Measurements from ENCODE around the gene CD70.
A peak's percentile ranks its signal among the peaks of the same experiment; 100 is the strongest.
"Not testable (repeated sequence)": the region's sequence is repeated elsewhere in the genome, so short reads cannot be mapped to it uniquely, and the experiment has no call there.

CD70 gene, protein sequence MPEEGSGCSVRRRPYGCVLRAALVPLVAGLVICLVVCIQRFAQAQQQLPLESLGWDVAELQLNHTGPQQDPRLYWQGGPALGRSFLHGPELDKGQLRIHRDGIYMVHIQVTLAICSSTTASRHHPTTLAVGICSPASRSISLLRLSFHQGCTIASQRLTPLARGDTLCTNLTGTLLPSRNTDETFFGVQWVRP

DNA sequence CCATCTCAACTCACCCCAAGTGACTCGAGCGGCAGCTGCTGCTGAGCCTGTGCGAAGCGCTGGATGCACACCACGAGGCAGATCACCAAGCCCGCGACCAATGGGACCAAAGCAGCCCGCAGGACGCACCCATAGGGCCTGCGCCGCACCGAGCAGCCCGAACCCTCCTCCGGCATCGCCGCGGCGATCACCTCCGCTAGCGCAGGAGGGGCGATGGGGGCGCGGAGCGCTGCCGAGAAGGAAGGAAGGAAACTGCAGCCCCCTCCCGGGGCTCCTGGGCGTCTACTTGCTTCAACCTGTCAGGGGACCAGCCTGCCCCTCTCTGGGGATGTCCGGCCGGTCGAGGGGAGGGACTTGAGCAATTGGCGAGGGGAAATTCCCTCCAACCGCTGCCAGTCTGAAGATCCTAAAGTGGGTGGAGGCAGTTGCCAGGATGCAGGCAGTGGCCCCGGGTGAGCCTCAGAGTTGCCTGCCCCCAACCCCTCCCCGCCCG, at the start of gene CD70:
Gene CD70, minus strand, starts transcription at position 324 of the 493 bp plus-strand sequence. Its CDS starts 148 bp downstream, at position 176.
- Histone ChIP-seq H3K79me2 (ENCODE audit: control insufficient read depth, insufficient read depth, low read length, unreplicated experiment) (no peaks in the 10 kb centered on the region), H3K4me1 (ENCODE audit: control insufficient read depth, insufficient read depth, low read length, unreplicated experiment) (peaks cover 14% of the 10 kb centered on the region), H3K4me3 (ENCODE audit: low read depth, low read length) (peak within 1 kb of the TSS; percentile 83), H3K27ac (ENCODE audit: low read depth, low read length) (no peak within 1 kb of the TSS), H3K36me3 (ENCODE audit: insufficient read depth, low read length) (no peaks in the 10 kb centered on the region), H2AFZ (ENCODE audit: low read length, unreplicated experiment) (peak within 1 kb of the TSS; percentile 6), H3K27me3 (ENCODE audit: insufficient read depth, low read length) (peaks cover 25% of the 10 kb centered on the region)

DNA sequence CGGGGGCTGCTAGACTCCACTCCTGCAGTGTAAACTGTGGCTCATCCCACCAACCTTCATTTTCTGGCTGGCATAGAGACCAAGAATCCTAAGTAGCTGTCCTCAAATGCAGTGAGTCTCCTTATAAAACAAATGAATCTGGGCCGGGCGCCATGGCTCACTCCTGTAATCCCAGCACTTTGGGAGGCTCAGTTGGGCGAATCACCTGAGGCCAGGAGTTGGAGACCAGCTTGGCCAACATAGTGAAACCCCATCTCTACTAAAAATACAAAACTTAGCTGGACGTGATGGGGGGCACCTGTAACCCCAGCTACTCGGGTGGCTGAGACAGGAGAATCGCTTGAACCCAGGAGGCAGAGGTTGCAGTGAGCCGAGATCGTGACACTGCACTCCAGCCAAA, 49.4 kb upstream of the CD70 start:
- H2AFZ ChIP-seq (ENCODE audit: low read length, unreplicated experiment); H3K4me1 ChIP-seq (ENCODE audit: control insufficient read depth, insufficient read depth, low read length, unreplicated experiment); H3K27me3 ChIP-seq (ENCODE audit: insufficient read depth, low read length); H3K4me3 ChIP-seq (ENCODE audit: low read depth, low read length); H3K36me3 ChIP-seq (ENCODE audit: insufficient read depth, low read length); H3K27ac ChIP-seq (ENCODE audit: low read depth, low read length); H3K79me2 ChIP-seq (ENCODE audit: control insufficient read depth, insufficient read depth, low read length, unreplicated experiment): not testable (repeated sequence)

DNA sequence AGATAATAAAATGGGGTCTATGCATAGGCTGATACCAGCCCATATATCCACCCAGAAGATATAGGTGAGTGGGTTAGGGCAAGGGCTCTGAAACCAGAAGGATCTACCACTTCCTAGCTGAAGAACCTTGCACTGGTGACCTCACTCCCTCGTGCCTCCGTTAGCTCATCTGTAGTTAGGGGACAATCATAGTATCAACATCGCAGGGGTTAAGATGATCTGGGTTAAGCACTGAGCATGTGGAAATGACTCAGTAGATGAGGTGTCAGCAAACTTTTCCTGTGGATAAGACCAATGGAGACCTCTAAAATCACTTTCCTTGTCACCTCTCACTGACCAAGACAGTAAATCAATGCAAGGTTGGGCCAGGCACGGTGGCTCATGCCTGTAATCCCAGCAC, 48.5 kb upstream of the CD70 start:
- Histone ChIP-seq H3K27ac (ENCODE audit: low read depth, low read length) (no peak overlapping the region), H3K27me3 (ENCODE audit: insufficient read depth, low read length) (no peaks in the 10 kb centered on the region), H3K4me1 (ENCODE audit: control insufficient read depth, insufficient read depth, low read length, unreplicated experiment) (peaks cover 7% of the 10 kb centered on the region), H3K4me3 (ENCODE audit: low read depth, low read length) (no peak overlapping the region), H3K36me3 (ENCODE audit: insufficient read depth, low read length) (no peaks in the 10 kb centered on the region), H2AFZ (ENCODE audit: low read length, unreplicated experiment) (no peak overlapping the region), H3K79me2 (ENCODE audit: control insufficient read depth, insufficient read depth, low read length, unreplicated experiment) (no peaks in the 10 kb centered on the region)

DNA sequence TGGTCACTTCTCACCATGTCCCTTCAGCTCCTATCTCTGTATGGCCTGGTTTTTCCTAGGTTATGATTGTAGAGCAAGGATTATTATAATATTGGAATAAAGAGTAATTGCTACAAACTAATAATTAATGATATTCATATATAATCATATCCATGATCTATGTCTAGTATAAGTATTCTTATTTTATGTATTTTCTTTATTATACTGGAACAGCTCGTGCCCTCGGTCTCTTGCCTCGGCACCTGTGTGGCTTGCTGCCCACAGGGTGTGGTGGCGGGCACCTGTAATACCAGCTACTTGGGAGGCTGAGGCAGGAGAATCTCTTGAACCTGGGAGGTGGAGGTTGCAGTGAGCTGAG, 42.5 kb upstream of the CD70 start:
- not testable (repeated sequence) for H3K27ac ChIP-seq (ENCODE audit: low read depth, low read length); H3K79me2 ChIP-seq (ENCODE audit: control insufficient read depth, insufficient read depth, low read length, unreplicated experiment); H3K4me3 ChIP-seq (ENCODE audit: low read depth, low read length); H3K27me3 ChIP-seq (ENCODE audit: insufficient read depth, low read length); H2AFZ ChIP-seq (ENCODE audit: low read length, unreplicated experiment); H3K36me3 ChIP-seq (ENCODE audit: insufficient read depth, low read length); H3K4me1 ChIP-seq (ENCODE audit: control insufficient read depth, insufficient read depth, low read length, unreplicated experiment)

DNA sequence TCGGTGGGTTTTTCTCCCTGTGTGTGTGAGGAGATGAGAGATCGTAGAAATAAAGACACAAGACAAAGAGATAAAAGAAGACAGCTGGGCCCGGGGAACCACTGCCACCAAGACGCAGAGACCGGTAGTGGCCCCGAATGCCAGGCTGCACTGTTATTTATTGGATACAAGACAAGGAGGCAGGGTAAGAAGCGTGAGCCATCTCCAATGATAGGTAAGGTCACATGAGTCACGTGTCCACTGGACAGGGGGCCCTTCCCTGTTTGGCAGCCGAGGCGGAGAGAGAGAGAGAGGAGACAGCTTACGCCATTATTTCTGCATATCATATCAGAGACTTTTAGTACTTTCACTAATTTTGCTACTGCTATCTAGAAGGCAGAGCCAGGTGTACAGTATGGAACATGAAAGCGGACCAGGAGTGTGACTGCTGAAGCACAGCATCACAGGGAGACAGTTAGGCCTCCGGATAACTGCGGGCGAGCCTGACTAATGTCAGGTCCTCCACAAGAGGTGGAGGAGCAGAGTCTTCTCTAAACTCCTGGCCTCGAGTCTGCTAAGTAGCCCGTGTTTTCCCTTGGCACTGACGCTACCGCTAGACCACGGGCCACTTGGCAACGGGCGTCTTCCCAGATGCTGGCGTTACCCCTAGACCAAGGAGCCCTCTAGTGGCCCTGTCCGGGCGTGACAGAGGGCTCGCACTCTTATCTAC, 42.0 kb upstream of the CD70 start:
- H2AFZ ChIP-seq (ENCODE audit: low read length, unreplicated experiment); H3K27ac ChIP-seq (ENCODE audit: low read depth, low read length); H3K36me3 ChIP-seq (ENCODE audit: insufficient read depth, low read length); H3K79me2 ChIP-seq (ENCODE audit: control insufficient read depth, insufficient read depth, low read length, unreplicated experiment); H3K4me1 ChIP-seq (ENCODE audit: control insufficient read depth, insufficient read depth, low read length, unreplicated experiment); H3K27me3 ChIP-seq (ENCODE audit: insufficient read depth, low read length); H3K4me3 ChIP-seq (ENCODE audit: low read depth, low read length): not testable (repeated sequence)

DNA sequence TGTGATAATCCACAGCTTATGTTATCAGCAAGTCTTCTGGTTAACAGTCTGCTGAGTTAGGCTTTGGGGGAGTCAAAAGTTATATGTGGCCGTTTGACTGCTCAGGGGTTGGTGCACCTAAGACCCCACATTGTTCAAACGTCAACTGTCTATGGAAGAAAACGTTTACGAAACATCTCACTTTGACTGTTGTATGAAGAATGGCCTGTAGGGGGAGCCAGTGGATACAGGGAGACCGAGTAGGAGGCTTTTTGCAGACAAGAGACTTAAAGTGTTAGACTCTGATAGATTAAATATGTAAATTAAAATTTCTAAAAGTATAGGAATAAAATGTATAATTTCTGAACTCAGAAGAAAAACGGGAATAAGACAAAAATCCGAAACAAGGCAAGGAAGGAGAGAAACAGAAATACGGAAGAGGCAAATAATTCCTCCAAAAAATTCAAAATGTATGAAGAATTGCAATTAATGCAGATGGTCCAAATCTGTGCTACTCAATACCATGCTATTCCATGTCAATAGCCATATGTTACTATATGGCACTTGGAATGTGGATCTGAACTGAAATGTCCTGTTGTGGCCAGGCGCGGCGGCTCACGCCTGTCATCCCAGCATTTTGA, 41.2 kb upstream of the CD70 start:
- H3K27ac ChIP-seq (ENCODE audit: low read depth, low read length) = no peak overlapping the region
- H3K79me2 ChIP-seq (ENCODE audit: control insufficient read depth, insufficient read depth, low read length, unreplicated experiment) = no peaks in the 10 kb centered on the region

DNA sequence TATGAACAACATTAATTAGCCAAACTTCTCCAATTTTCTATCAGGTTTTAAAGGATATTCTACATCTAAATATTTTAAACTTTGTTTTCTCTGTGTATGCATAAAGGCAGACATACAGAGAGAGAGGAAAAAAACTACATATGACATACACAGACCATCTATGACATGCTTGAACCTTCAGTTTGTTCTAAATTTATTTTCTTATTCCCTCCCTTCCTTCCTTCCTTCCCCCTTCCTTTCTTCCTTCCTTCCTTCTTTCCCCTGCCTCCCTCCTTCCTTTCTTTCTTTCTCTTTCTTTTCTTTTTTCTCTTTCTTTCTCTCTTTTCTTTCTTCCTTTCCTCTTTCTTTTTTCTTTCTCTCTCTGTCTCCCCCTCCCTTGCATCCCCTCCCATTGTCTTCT, 35.8 kb upstream of the CD70 start:
- Histone ChIP-seq H3K27me3 (ENCODE audit: insufficient read depth, low read length) (no peaks in the 10 kb centered on the region), H2AFZ (ENCODE audit: low read length, unreplicated experiment) (no peak overlapping the region), H3K79me2 (ENCODE audit: control insufficient read depth, insufficient read depth, low read length, unreplicated experiment) (no peaks in the 10 kb centered on the region), H3K4me3 (ENCODE audit: low read depth, low read length) (no peak overlapping the region), H3K27ac (ENCODE audit: low read depth, low read length) (no peak overlapping the region), H3K4me1 (ENCODE audit: control insufficient read depth, insufficient read depth, low read length, unreplicated experiment) (no peaks in the 10 kb centered on the region), H3K36me3 (ENCODE audit: insufficient read depth, low read length) (no peaks in the 10 kb centered on the region)

More for the DNA sequence above, 41.2 kb upstream of the CD70 start:
- Histone ChIP-seq H3K36me3 (ENCODE audit: insufficient read depth, low read length) (no peaks in the 10 kb centered on the region), H3K4me1 (ENCODE audit: control insufficient read depth, insufficient read depth, low read length, unreplicated experiment) (no peaks in the 10 kb centered on the region), H3K4me3 (ENCODE audit: low read depth, low read length) (no peak overlapping the region), H2AFZ (ENCODE audit: low read length, unreplicated experiment) (no peak overlapping the region), H3K27me3 (ENCODE audit: insufficient read depth, low read length) (no peaks in the 10 kb centered on the region)

DNA sequence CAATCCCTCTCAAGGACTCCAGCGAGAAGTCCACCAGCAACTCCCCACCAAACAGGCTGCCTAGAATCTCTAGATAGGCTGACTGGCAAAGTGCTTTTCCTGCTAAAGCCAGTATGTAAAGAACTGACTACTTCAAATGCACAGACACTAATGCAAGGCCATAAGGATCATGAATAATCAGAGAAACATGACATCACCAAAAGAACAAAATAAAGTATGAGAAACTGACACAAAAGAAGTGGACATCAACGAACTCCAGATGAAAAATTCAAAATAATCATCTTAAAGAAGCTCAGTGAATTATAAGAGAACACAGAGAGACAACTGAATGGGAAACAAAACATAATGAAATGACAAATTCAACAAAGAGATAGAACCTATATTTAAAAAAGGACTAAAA, 26.4 kb upstream of the CD70 start:
- H2AFZ ChIP-seq (ENCODE audit: low read length, unreplicated experiment) = no peak overlapping the region
- H3K4me3 ChIP-seq (ENCODE audit: low read depth, low read length) = no peak overlapping the region
- H3K79me2 ChIP-seq (ENCODE audit: control insufficient read depth, insufficient read depth, low read length, unreplicated experiment) = no peaks in the 10 kb centered on the region
- peaks cover 4% of the 10 kb centered on the region for H3K4me1 ChIP-seq (ENCODE audit: control insufficient read depth, insufficient read depth, low read length, unreplicated experiment)
- no peak overlapping the region for H3K27ac ChIP-seq (ENCODE audit: low read depth, low read length)
- no peaks in the 10 kb centered on the region for H3K27me3 ChIP-seq (ENCODE audit: insufficient read depth, low read length)
- no peaks in the 10 kb centered on the region for H3K36me3 ChIP-seq (ENCODE audit: insufficient read depth, low read length)

DNA sequence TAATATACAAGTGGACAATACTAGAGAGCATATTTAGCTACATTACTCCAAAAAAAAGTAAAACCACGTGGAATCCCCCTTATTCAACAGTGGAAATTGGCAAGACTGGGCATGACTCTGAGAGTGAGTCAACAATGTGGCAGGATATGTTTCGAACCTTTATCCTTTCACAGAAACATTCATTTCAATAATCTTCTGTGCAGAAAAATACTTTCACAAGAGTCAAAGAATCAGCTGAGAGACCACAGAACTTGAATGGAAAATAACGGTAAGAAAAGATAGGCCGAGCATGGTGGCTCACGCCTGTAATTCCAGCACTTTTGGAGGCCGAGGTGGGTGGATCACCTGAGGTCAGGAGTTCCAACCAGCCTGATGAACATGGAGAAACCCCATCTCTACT, 25.1 kb upstream of the CD70 start:
- Histone ChIP-seq H3K4me3 (ENCODE audit: low read depth, low read length) (no peak overlapping the region), H3K36me3 (ENCODE audit: insufficient read depth, low read length) (no peaks in the 10 kb centered on the region), H3K27me3 (ENCODE audit: insufficient read depth, low read length) (no peaks in the 10 kb centered on the region), H3K27ac (ENCODE audit: low read depth, low read length) (no peak overlapping the region), H3K4me1 (ENCODE audit: control insufficient read depth, insufficient read depth, low read length, unreplicated experiment) (peaks cover 15% of the 10 kb centered on the region), H2AFZ (ENCODE audit: low read length, unreplicated experiment) (no peak overlapping the region), H3K79me2 (ENCODE audit: control insufficient read depth, insufficient read depth, low read length, unreplicated experiment) (no peaks in the 10 kb centered on the region)

DNA sequence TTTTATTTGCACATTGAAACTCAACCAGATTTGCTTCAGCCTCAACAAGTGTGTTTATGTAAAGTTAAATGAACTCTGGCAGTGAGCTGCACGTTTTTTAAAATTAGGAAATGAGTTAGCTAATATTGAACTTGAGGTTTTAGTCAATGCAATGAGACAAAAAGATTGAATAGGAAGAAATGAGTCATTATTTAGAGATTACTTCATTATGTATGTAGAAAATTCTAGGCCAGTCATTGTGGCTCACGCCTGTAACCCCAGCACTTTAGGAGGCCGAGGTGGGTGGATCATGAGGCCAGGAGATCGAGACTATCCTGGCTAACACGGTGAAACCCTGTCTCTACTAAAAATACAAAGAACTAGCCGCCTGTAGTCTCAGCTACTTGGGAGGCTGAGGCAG, 22.8 kb upstream of the CD70 start:
- Histone ChIP-seq H3K4me1 (ENCODE audit: control insufficient read depth, insufficient read depth, low read length, unreplicated experiment) (peaks cover 21% of the 10 kb centered on the region), H3K79me2 (ENCODE audit: control insufficient read depth, insufficient read depth, low read length, unreplicated experiment) (no peaks in the 10 kb centered on the region), H3K27me3 (ENCODE audit: insufficient read depth, low read length) (no peaks in the 10 kb centered on the region), H3K27ac (ENCODE audit: low read depth, low read length) (peak overlapping the region; percentile 50), H3K36me3 (ENCODE audit: insufficient read depth, low read length) (no peaks in the 10 kb centered on the region), H3K4me3 (ENCODE audit: low read depth, low read length) (no peak overlapping the region), H2AFZ (ENCODE audit: low read length, unreplicated experiment) (no peak overlapping the region)

All from ACC112 (cell line).